ENCODE data around the gene ASB7. TPM values are rescaled to one million over a fixed set of nuclear protein-coding genes. Genes with fewer than 3 reads are reported as not detected.

ASB7 gene
- total and polyA plus RNA-seq, 2 experiments from 2014 or later, result 4.1 to 13.9 TPM

DNA sequence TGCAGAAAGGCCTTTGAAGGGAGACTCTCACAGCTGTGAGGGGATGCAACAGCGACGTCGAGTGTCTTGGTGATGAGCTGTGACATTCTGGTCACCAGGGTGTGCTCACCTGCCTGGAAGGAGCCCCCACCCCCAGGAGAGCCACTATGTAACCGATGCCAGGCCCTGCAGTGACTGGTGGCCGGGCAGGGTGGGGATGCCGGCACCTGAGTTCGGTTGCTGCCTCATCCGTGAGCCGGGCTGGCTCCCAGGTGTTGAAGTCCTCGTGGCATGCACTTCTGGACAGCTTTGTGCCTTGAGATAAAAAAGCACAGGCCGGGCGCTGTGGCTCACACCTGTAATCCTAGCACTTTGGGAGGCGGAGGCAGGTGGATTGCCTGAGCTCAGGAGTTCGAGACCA, 56.5 kb downstream of the ASB7 start:
- TF ChIP-seq ETS1 (IDR thresholded peaks at IDR 0.05), result no peak
- H3K4me2 ChIP-seq, result no peak overlapping the region
- Mint-ChIP-seq H3K27ac (no peak overlapping the region), H3K27me3 (ENCODE audit: insufficient read depth, low read depth, poor library complexity) (peaks cover 13% of the 10 kb centered on the region), H3K36me3 (ENCODE audit: low read depth) (no peaks in the 10 kb centered on the region), H3K4me3 (no peak overlapping the region), H3K9me3 (no peaks in the 10 kb centered on the region), H3K4me1 (peaks cover 6% of the 10 kb centered on the region; the same call in 2 of the 3 replicates)
- DNase-seq (ENCODE audit: low spot score), result no peak
- H3K4me1 ChIP-seq (ENCODE audit: insufficient read depth), result peaks cover 10% of the 10 kb centered on the region; the same call in 1 of the 2 replicates
- no peaks in the 10 kb centered on the region for H4K20me1 ChIP-seq (replicated peaks; ENCODE audit: insufficient read depth)
- H3K27ac ChIP-seq (ENCODE audit: low read depth), result no peak overlapping the region
- no peak overlapping the region for H3K4me3 ChIP-seq
- no peaks in the 10 kb centered on the region for H3K9me2 ChIP-seq (ENCODE audit: insufficient read depth)
- H3K36me3 ChIP-seq (ENCODE audit: insufficient read depth), result no peaks in the 10 kb centered on the region
- no peaks in the 10 kb centered on the region for H3K27me3 ChIP-seq (ENCODE audit: insufficient read depth)
- no peak for ATAC-seq
- no peak overlapping the region for H2AFZ ChIP-seq
- H3K79me2 ChIP-seq (replicated peaks; ENCODE audit: insufficient read depth), result no peaks in the 10 kb centered on the region
- no peaks in the 10 kb centered on the region for H3F3A ChIP-seq (replicated peaks; ENCODE audit: low read depth)

DNA sequence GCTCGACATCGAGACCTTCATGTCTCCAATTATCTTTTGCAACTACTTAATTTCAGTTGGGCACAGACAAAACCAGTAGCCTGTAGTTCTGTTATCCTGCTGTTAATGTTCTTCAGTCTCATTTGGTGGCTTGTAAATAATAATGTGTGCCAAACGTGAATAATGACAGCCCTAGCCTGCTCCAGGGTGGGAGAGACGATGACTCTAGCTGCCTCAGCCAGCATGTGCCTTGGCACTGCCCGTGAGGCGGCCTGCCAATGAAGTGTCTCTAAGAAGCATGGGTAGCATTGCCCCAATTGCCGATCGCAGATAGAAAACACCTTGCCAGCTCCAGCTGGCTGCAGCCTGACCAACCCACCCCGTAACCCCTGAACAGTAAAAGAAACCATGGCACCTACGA, 58.8 kb downstream of the ASB7 start:
- H3K4me1 Mint-ChIP-seq, result peaks cover 6% of the 10 kb centered on the region; the same call in 2 of the 3 replicates
- no peak overlapping the region for H2AFZ ChIP-seq
- peaks cover 10% of the 10 kb centered on the region; the same call in 1 of the 2 replicates for H3K4me1 ChIP-seq (ENCODE audit: insufficient read depth)
- H3K4me3 ChIP-seq, result no peak overlapping the region
- H3K79me2 ChIP-seq (replicated peaks; ENCODE audit: insufficient read depth), result no peaks in the 10 kb centered on the region
- H3F3A ChIP-seq (replicated peaks; ENCODE audit: low read depth), result no peaks in the 10 kb centered on the region
- H3K4me3 Mint-ChIP-seq, result no peak overlapping the region
- no peak overlapping the region for H3K27ac Mint-ChIP-seq
- H4K20me1 ChIP-seq (replicated peaks; ENCODE audit: insufficient read depth), result no peaks in the 10 kb centered on the region
- H3K4me2 ChIP-seq, result no peak overlapping the region
- H3K36me3 ChIP-seq (ENCODE audit: insufficient read depth), result no peaks in the 10 kb centered on the region
- no peaks in the 10 kb centered on the region for H3K9me2 ChIP-seq (ENCODE audit: insufficient read depth)
- no peaks in the 10 kb centered on the region for H3K27me3 ChIP-seq (ENCODE audit: insufficient read depth)
- H3K9me3 Mint-ChIP-seq, result no peaks in the 10 kb centered on the region
- H3K36me3 Mint-ChIP-seq (ENCODE audit: low read depth), result no peaks in the 10 kb centered on the region
- no peak overlapping the region for H3K27ac ChIP-seq (ENCODE audit: low read depth)
- no peak for ATAC-seq
- DNase-seq (ENCODE audit: low spot score), result no peak
- H3K27me3 Mint-ChIP-seq (ENCODE audit: insufficient read depth, low read depth, poor library complexity), result peaks cover 10% of the 10 kb centered on the region
- TF ChIP-seq, protein P1, sequence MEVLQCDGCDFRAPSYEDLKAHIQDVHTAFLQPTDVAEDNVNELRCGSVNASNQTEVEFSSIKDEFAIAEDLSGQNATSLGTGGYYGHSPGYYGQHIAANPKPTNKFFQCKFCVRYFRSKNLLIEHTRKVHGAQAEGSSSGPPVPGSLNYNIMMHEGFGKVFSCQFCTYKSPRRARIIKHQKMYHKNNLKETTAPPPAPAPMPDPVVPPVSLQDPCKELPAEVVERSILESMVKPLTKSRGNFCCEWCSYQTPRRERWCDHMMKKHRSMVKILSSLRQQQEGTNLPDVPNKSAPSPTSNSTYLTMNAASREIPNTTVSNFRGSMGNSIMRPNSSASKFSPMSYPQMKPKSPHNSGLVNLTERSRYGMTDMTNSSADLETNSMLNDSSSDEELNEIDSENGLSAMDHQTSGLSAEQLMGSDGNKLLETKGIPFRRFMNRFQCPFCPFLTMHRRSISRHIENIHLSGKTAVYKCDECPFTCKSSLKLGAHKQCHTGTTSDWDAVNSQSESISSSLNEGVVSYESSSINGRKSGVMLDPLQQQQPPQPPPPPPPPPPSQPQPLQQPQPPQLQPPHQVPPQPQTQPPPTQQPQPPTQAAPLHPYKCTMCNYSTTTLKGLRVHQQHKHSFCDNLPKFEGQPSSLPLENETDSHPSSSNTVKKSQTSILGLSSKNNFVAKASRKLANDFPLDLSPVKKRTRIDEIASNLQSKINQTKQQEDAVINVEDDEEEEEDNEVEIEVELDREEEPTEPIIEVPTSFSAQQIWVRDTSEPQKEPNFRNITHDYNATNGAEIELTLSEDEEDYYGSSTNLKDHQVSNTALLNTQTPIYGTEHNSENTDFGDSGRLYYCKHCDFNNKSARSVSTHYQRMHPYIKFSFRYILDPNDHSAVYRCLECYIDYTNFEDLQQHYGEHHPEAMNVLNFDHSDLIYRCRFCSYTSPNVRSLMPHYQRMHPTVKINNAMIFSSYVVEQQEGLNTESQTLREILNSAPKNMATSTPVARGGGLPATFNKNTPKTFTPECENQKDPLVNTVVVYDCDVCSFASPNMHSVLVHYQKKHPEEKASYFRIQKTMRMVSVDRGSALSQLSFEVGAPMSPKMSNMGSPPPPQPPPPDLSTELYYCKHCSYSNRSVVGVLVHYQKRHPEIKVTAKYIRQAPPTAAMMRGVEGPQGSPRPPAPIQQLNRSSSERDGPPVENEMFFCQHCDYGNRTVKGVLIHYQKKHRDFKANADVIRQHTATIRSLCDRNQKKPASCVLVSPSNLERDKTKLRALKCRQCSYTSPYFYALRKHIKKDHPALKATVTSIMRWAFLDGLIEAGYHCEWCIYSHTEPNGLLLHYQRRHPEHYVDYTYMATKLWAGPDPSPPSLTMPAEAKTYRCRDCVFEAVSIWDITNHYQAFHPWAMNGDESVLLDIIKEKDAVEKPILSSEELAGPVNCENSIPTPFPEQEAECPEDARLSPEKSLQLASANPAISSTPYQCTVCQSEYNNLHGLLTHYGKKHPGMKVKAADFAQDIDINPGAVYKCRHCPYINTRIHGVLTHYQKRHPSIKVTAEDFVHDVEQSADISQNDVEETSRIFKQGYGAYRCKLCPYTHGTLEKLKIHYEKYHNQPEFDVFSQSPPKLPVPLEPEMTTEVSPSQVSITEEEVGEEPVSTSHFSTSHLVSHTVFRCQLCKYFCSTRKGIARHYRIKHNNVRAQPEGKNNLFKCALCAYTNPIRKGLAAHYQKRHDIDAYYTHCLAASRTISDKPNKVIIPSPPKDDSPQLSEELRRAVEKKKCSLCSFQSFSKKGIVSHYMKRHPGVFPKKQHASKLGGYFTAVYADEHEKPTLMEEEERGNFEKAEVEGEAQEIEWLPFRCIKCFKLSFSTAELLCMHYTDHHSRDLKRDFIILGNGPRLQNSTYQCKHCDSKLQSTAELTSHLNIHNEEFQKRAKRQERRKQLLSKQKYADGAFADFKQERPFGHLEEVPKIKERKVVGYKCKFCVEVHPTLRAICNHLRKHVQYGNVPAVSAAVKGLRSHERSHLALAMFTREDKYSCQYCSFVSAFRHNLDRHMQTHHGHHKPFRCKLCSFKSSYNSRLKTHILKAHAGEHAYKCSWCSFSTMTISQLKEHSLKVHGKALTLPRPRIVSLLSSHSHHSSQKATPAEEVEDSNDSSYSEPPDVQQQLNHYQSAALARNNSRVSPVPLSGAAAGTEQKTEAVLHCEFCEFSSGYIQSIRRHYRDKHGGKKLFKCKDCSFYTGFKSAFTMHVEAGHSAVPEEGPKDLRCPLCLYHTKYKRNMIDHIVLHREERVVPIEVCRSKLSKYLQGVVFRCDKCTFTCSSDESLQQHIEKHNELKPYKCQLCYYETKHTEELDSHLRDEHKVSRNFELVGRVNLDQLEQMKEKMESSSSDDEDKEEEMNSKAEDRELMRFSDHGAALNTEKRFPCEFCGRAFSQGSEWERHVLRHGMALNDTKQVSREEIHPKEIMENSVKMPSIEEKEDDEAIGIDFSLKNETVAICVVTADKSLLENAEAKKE (CRISPR knock-in tag; IDR thresholded peaks at IDR 0.05), result no peak
- TF ChIP-seq NANOG (IDR thresholded peaks at IDR 0.05; ENCODE audit: borderline replicate concordance) (no peak), STAT1 (IDR thresholded peaks at IDR 0.05; ENCODE audit: unreplicated experiment) (no peak), ZNF331 (CRISPR knock-in tag; IDR thresholded peaks at IDR 0.05; ENCODE audit: low read depth) (no peak), ETS1 (IDR thresholded peaks at IDR 0.05) (no peak), CREB1 (CRISPR knock-in tag; IDR thresholded peaks at IDR 0.05; ENCODE audit: low read depth) (no peak), CTCF (conservative IDR thresholded peaks at IDR 0.05; ENCODE audit: low read depth in 2 of 2) (no peak)

Data from GM23338 (cell line).